Measurements from ENCODE around the gene PTOV1.

DNA sequence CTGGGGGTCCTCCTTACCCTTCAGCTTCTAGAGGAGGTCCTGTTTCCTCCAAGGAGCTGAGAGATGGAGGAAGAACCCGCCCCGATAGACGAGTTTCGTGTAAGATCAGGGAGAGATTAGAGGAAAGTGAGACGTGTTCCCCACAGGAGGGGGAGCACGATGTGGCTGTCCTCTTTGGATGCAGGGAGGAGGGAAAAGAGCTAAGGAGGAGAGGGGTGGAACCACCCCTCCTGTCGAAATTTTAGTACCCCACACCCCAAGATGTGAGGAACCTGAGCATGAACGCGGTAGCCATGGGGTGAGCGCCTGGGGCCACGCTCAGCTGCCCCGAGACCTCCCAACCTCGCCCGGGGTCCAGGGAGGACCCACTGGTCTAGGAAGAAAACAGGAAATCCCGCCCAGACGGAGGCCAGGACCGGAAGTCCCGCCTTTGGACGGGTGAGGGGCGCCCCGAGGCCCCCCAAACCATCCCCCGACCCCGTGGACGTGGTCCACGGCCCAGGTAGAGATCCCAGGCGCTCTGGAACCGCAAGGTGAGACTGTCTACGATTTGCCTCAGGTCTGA, 25.0 kb downstream of the PTOV1 start:
- TF ChIP-seq GATA2 (IDR thresholded peaks at IDR 0.05; ENCODE audit: low read depth, low read length) = no peak; the same call in 1 of the 2 replicates
- no peak for TF ChIP-seq GATA3 (IDR thresholded peaks at IDR 0.05; ENCODE audit: low read depth, low read length)

Data from SH-SY5Y (cell line).